LNCAP (cell line): ENCODE measurements around the gene CUL4A.
A peak's percentile ranks its signal among the peaks of the same experiment; 100 is the strongest.

Experiments used
- TF ChIP-seq, protein P1 (sequence below): fragments of 450-650 bp; IDR thresholded peaks from 2 replicates; pipeline ENCODE4 v1.5.1; 2017; ENCODE audit warnings: mild to moderate bottlenecking

The CUL4A gene

DNA sequence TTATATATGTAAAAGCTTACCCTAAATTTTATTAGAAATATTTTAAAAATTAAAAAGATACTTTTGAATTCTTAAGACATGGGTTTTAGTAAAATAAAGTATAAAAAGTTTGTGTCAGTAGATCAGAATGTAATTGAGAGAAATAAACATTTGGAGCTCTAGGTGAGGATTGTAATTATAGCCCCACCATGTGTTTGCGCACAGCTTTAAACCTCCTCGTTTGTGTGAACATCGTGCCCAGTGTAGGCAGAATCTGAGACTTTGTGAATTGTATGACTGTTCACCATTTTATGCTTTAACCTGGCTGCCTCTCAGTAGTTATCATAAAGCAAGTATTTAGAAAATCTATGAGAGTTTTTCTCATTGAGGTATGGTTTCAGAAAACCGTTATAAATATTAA, 29.1 kb downstream of the CUL4A start:
- TF ChIP-seq, protein P1, sequence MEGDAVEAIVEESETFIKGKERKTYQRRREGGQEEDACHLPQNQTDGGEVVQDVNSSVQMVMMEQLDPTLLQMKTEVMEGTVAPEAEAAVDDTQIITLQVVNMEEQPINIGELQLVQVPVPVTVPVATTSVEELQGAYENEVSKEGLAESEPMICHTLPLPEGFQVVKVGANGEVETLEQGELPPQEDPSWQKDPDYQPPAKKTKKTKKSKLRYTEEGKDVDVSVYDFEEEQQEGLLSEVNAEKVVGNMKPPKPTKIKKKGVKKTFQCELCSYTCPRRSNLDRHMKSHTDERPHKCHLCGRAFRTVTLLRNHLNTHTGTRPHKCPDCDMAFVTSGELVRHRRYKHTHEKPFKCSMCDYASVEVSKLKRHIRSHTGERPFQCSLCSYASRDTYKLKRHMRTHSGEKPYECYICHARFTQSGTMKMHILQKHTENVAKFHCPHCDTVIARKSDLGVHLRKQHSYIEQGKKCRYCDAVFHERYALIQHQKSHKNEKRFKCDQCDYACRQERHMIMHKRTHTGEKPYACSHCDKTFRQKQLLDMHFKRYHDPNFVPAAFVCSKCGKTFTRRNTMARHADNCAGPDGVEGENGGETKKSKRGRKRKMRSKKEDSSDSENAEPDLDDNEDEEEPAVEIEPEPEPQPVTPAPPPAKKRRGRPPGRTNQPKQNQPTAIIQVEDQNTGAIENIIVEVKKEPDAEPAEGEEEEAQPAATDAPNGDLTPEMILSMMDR, result no peak

GRCh38 chr13:113239357-113239756, 29.9 kb downstream of the CUL4A start:
- TF ChIP-seq, protein P1, result no peak

DNA sequence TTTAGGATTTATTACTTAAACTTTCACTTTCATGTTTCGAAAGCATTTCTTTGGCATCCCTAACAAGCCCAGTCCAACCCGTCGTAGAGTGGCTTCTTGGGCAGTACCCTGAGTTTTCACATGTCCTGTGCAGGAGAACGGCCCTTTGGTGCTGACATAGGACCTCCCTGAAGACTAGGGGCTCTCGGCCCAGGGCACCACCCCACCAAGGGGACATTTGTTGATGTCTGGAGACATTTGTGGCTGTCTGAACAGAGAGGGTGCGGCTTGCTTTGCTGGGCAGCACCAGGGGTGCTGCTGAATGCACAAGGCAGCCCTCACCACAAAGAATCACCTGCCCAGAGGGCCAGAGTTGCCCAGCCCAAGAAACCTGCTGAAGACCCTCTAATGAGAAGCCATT, 30.6 kb downstream of the CUL4A start:
- TF ChIP-seq, protein P1, result no peak

GRCh38 chr13:113243847-113244246, 34.4 kb downstream of the CUL4A start:
- TF ChIP-seq, protein P1, result no peak

DNA sequence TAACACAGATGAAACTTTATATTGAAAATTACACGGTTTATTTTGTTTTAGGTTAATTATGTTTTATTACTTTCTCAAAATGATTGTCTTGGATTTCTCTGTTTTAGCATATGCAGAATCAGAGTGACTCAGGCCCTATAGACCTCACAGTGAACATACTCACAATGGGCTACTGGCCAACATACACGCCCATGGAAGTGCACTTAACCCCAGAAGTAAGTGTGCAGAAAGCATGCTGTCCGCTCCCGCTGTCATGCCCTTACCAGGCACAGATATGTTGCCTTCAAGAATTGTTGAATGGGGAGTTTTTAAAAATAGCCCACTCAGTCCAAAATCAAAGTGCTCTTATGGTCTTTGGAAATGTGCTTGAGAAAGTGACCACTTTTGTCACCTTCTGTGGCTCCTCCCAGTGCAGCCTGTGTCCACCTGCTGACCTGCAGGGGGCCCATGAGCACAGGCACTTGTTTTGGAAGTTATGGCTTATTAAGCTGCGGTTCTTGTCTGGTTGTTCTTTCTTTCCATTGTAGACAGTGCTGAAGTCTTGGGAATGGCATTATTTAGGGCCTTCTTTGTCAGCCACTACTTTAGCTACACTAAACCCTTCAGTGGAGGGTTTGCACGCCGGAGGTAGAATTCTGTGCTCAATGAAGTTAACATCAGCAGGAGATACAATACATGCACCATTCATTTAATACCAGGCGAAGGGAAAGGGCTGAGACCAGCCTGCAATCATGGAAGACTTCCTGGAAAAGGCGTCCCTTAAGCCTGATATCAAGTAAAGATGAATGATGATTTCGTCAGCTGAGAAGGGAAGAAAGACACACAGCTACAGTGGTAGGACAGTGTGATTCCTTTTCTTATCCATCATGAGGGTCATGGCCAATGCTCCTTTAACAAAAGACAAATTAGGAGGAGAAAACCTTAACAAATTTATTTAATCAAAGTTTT, 36.7 kb downstream of the CUL4A start:
- TF ChIP-seq, protein P1, result peak; percentile 25; the same call in 1 of the 2 replicates

- TF ChIP-seq, protein P1, result no peak
Measured at GRCh38 chr13:113252516-113253095, 43.2 kb downstream of the CUL4A start.

GRCh38 chr13:113258321-113259054, 49.1 kb downstream of the CUL4A start:
- TF ChIP-seq, protein P1, result no peak
